Esophagus muscularis mucosa (tissue), 4 donors: ENCODE measurements around the gene GLB1L3. TPM values are rescaled to one million over a fixed set of nuclear protein-coding genes. Genes with fewer than 3 reads are reported as not detected.
A peak's percentile ranks its signal among the peaks of the same experiment; 100 is the strongest.
"Not testable (repeated sequence)": the region's sequence is repeated elsewhere in the genome, so short reads cannot be mapped to it uniquely, and the experiment has no call there.

Experiments used
- DNase-seq: peaks from one replicate; pipeline ENCODE4 v3.0.0-alpha.2; 2017; ENCODE audit errors: extremely low spot score
- H3K27ac ChIP-seq, 4 donors: fragments of 200-600 bp; sonication (generic); replicated peaks in 1 of 4; 1 replicate in 3 of 4; 2 replicates in 1 of 4; pipeline ENCODE4 v1.5.1; 2016 to 2019; ENCODE audit warnings: mild to moderate bottlenecking in 1 of 4
- H3K27me3 ChIP-seq, 4 donors: fragments of 200-600 bp; sonication (generic); one replicate each; pipeline versions ENCODE4 v1.5.1 to v1.6.0; 2016 to 2019
- H3K36me3 ChIP-seq, 4 donors: fragments of 200-600 bp; sonication (generic); one replicate each; pipeline ENCODE4 v1.5.1; 2016 to 2019
- H3K4me1 ChIP-seq, 4 donors: fragments of 200-600 bp; sonication (generic); one replicate each; pipeline ENCODE4 v1.5.1; 2016 to 2019
- H3K4me3 ChIP-seq, 4 donors: fragments of 200-600 bp; sonication (generic); 1 replicate in 2 of 4; 2 replicates in 2 of 4; pipeline ENCODE4 v1.5.1; 2016 to 2019; ENCODE audit warnings: mild to moderate bottlenecking in 4 of 4, moderate library complexity in 1 of 4
- H3K9me3 ChIP-seq, 4 donors: fragments of 200-600 bp; sonication (generic); 1 replicate in 3 of 4; 2 replicates in 1 of 4; pipeline ENCODE4 v1.5.1; 2016 to 2019
- CTCF ChIP-seq, 3 experiments: fragments of 200-600 bp in 2 of 3; fragments of 450-650 bp in 1 of 3; sonication (generic) in 2 of 3; IDR thresholded peaks; one replicate each; pipeline ENCODE4 v1.5.1; 2017 to 2019; ENCODE audit warnings: antibody characterized with exemption in 3 of 3, mild to moderate bottlenecking in 2 of 3, moderate library complexity in 1 of 3
- EP300 ChIP-seq: sonication (generic); formaldehyde crosslinking; IDR thresholded peaks from one replicate; pipeline ENCODE4 v1.6.1; 2017; ENCODE audit warnings: antibody characterized with exemption
- POLR2A ChIP-seq: fragments of 450-650 bp; IDR thresholded peaks from one replicate; pipeline ENCODE4 v1.6.1; 2017; ENCODE audit warnings: antibody characterized with exemption, moderate library complexity, mild to moderate bottlenecking, low read depth
- POLR2AphosphoS5 ChIP-seq, 2 donors: sonication (generic); formaldehyde crosslinking; IDR thresholded peaks; one replicate each; pipeline ENCODE4 v1.6.1; 2017; ENCODE audit warnings: antibody characterized with exemption in 2 of 2
- WGBS: methylation state at CpG from one replicate; pipeline ENCODE4 v1.1.5; 2018; 5-methylcytosine and 5-hydroxymethylcytosine counted together
- intact Hi-C: fragments of 100-400 bp; cut with DNase I; formaldehyde crosslinking; loops from one replicate; pipeline ENCODE4 v1.15.1; 2023
- total RNA-seq, 4 donors: library from RNA; depleted of rRNA; stranded (reverse); fragments of >200 nt; gene quantifications; one replicate each; pipeline versions ENCODE4 v1.1.0 to v1.2.1, GENCODE V29; 2016

The GLB1L3 gene
- total RNA-seq, 4 donors from 2014 or later, result 0.29 to 0.42 (median 0.32) TPM; not detected in 1

GRCh38 chr11:134341805-134342571 lies 65.8 kb downstream of the GLB1L3 start:
- 91% methylated on average over 38 of the region's 68 CpGs for WGBS
- H3K9me3 ChIP-seq, result no peaks in the 10 kb centered on the region
- no peaks in the 10 kb centered on the region for H3K36me3 ChIP-seq
- no peak overlapping the region for H3K27ac ChIP-seq
- H3K4me1 ChIP-seq, result no peaks in the 10 kb centered on the region
- no peak for TF ChIP-seq EP300
- TF ChIP-seq POLR2A, result no peak
- TF ChIP-seq POLR2AphosphoS5 (IDR thresholded peaks at IDR 0.05), result no peak
- no peak for TF ChIP-seq CTCF (IDR thresholded peaks at IDR 0.05)
- peaks cover 0 to 4% (median 0%) of the 10 kb centered on the region in 4 donors for H3K27me3 ChIP-seq
- DNase-seq, result no peak
- intact Hi-C loops, result no loop called here
- H3K4me3 ChIP-seq, result no peak overlapping the region

GRCh38 chr11:134342572-134343340 lies 66.6 kb downstream of the GLB1L3 start:
- no peak overlapping the region for H3K4me3 ChIP-seq
- H3K9me3 ChIP-seq, result no peaks in the 10 kb centered on the region
- H3K27me3 ChIP-seq, result peaks cover 0 to 4% (median 0%) of the 10 kb centered on the region in 4 donors
- no peaks in the 10 kb centered on the region for H3K36me3 ChIP-seq
- intact Hi-C loops, result no loop called here
- DNase-seq, result peak; percentile 87
- no peaks in the 10 kb centered on the region for H3K4me1 ChIP-seq
- TF ChIP-seq CTCF (IDR thresholded peaks at IDR 0.05) (no peak), POLR2A (no peak), POLR2AphosphoS5 (IDR thresholded peaks at IDR 0.05) (no peak), EP300 (no peak)
- H3K27ac ChIP-seq, result no peak overlapping the region
- 85% methylated on average over 30 of the region's 30 CpGs for WGBS

- no peak overlapping the region for H3K27ac ChIP-seq
- WGBS, result 85% methylated on average over 15 of the region's 15 CpGs
- intact Hi-C loops, result no loop called here
- no peaks in the 10 kb centered on the region for H3K9me3 ChIP-seq
- TF ChIP-seq POLR2AphosphoS5 (IDR thresholded peaks at IDR 0.05) (no peak), CTCF (IDR thresholded peaks at IDR 0.05) (no peak), POLR2A (no peak), EP300 (no peak)
- H3K27me3 ChIP-seq, result peaks cover 0 to 4% (median 0%) of the 10 kb centered on the region in 4 donors
- H3K4me3 ChIP-seq, result no peak overlapping the region
- DNase-seq, result no peak
- no peaks in the 10 kb centered on the region for H3K36me3 ChIP-seq
- no peaks in the 10 kb centered on the region for H3K4me1 ChIP-seq
Observed at GRCh38 chr11:134343646-134344045, 67.5 kb downstream of the GLB1L3 start.

GRCh38 chr11:134344497-134345236 lies 68.5 kb downstream of the GLB1L3 start:
- H3K27me3 ChIP-seq, H3K4me3 ChIP-seq, H3K27ac ChIP-seq, intact Hi-C loops, H3K36me3 ChIP-seq, H3K4me1 ChIP-seq, DNase-seq, H3K9me3 ChIP-seq: not testable (repeated sequence)
- 97% methylated on average over 8 of the region's 28 CpGs for WGBS

GRCh38 chr11:134345237-134345550 lies 69.0 kb downstream of the GLB1L3 start:
- no peak for TF ChIP-seq POLR2AphosphoS5 (IDR thresholded peaks at IDR 0.05)
- no peak for TF ChIP-seq EP300
- TF ChIP-seq POLR2A, result no peak
- no peak for TF ChIP-seq CTCF (IDR thresholded peaks at IDR 0.05)
- DNase-seq, result no peak
- H3K27ac ChIP-seq, result no peak overlapping the region
- no peaks in the 10 kb centered on the region for H3K4me1 ChIP-seq
- 82% methylated on average over 4 of the region's 4 CpGs for WGBS
- H3K4me3 ChIP-seq, result no peak overlapping the region
- no peaks in the 10 kb centered on the region for H3K36me3 ChIP-seq
- intact Hi-C loops, result no loop called here
- H3K9me3 ChIP-seq, result no peaks in the 10 kb centered on the region
- peaks cover 0 to 4% (median 0%) of the 10 kb centered on the region in 4 donors for H3K27me3 ChIP-seq
